Measurements from ENCODE around the gene TRPC6. TPM values are rescaled to one million over a fixed set of nuclear protein-coding genes. Genes with fewer than 3 reads are reported as not detected.

Gene TRPC6
- 0.43 and 0.82 TPM in 2 replicates for total RNA-seq

GRCh38 chr11:101583251-101584128 is at the start of gene TRPC6:
TRPC6 (minus strand) TSS chr11:101584007; CDS start chr11:101583503, 504 bp downstream.

